GM13976 (cell line): ENCODE results near the gene ZNRF3.

ENCODE experiments used
- DNase-seq: peaks from one replicate; pipeline ENCODE4 v3.0.0; 2012; ENCODE audit warnings: low spot score
- in situ Hi-C: fragments of 300-500 bp; cut with MboI; formaldehyde crosslinking; loops from one replicate; pipeline ENCODE4 v1.12.0; 2022; ENCODE audit warnings: low sequenced_read_pairs, mixed read lengths, inconsistent platforms; ENCODE audit not compliant: unreplicated experiment
- TF ChIP-seq, protein P1 (sequence below): IDR thresholded peaks from 2 replicates; pipeline ENCODE4 v1.5.1; 2012; ENCODE audit warnings: borderline replicate concordance, mild to moderate bottlenecking; ENCODE audit not compliant: insufficient read depth; ENCODE audit errors: extremely low read depth, missing control alignments, control extremely low read depth

ZNRF3 gene

DNA sequence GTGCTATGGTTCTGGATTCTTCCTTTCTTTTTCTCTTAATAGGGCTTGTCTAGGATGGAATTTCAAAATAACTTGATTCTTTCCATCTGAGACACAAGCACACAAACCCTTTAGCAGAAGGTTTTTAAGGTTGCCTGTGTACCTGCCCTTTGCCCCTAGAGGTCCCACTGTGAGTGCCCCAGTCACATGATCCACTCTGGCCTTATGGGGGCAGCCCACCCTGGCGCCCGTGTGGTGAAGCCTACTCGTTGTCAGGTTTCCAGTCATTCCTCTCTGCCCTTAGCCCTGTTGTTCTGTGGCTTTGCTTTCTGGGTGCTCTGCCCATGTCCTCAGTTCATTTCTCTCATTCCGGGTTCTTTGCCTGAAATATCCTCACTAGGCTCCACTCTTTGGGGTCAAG, 51.8 kb downstream of the ZNRF3 start:
- in situ Hi-C loops: no loop called here
- TF ChIP-seq, protein P1, sequence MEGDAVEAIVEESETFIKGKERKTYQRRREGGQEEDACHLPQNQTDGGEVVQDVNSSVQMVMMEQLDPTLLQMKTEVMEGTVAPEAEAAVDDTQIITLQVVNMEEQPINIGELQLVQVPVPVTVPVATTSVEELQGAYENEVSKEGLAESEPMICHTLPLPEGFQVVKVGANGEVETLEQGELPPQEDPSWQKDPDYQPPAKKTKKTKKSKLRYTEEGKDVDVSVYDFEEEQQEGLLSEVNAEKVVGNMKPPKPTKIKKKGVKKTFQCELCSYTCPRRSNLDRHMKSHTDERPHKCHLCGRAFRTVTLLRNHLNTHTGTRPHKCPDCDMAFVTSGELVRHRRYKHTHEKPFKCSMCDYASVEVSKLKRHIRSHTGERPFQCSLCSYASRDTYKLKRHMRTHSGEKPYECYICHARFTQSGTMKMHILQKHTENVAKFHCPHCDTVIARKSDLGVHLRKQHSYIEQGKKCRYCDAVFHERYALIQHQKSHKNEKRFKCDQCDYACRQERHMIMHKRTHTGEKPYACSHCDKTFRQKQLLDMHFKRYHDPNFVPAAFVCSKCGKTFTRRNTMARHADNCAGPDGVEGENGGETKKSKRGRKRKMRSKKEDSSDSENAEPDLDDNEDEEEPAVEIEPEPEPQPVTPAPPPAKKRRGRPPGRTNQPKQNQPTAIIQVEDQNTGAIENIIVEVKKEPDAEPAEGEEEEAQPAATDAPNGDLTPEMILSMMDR: no peak
- no peak for DNase-seq

- in situ Hi-C loops: no loop called here
- no peak for DNase-seq
- TF ChIP-seq, protein P1: no peak
These were observed 52.3 kb downstream of the ZNRF3 start for GRCh38 chr22:28935713-28936112.

DNA sequence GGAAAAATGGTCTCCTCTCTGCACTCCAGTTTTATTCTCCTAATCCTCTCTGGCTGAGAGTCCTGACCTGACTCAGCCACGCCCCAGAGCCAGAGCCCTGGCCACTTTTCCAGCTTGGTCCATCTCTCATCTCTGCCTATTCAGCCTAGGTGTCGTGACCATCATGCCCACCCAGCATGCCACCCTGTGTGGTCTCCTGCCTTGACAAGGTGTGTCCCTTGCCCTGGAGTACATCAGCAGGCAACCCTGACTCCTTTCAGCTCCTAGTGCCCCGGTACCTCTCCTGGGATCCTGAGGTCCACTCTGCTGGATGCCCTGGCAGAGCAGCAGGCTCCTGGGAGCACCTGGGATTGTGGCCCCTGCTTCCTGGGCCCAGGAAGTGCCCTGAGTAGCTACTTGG, 52.8 kb downstream of the ZNRF3 start:
- in situ Hi-C loops: no loop called here
- DNase-seq: no peak
- TF ChIP-seq, protein P1: no peak

DNA sequence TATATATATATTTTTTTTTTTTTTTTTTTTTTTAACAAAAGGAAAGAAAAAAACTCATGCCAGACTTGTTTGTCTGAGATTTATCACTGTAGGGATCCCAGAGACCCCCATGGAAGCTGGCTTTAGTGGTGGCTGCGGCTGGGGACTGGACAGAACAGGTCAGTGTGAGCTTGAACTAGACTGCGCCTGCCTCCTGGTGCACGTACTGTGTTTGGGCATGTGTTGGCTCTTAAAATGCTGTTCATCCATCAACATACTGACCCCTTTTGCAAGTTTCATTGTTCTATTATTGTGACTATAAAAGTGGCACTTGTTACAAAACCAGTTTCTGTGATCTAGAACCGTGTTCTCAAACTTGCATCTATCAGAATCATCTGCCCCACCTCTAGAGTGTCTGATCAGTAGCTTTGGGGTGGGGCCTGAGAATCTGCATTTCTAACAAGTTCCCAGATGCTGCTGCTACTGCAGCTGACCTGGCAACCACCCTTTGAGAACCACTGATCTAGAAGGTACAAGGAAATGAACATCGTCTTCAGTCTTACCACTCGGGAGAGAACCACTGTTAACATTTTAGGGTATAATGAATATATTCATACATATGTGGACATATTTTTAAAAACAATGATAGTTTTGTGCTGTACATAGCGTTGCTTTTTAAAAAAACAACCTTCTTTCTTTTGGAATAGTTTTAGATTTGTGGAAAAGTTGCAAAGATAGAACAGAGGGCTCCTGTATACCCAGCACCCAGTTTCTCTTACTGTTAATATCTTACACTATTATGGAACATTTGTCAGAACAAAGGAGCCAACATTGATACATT, 54.0 kb downstream of the ZNRF3 start:
- no peak for DNase-seq
- in situ Hi-C loops: no loop called here
- TF ChIP-seq, protein P1: no peak

GRCh38 chr22:28938286-28938833, 55.0 kb downstream of the ZNRF3 start:
- in situ Hi-C loops: no loop called here

GRCh38 chr22:28939394-28939793, 56.0 kb downstream of the ZNRF3 start:
- no peak for DNase-seq

More at GRCh38 chr22:28938286-28938833, 55.0 kb downstream of the ZNRF3 start:
- TF ChIP-seq, protein P1: no peak
- no peak for DNase-seq

More at GRCh38 chr22:28939394-28939793, 56.0 kb downstream of the ZNRF3 start:
- in situ Hi-C loops: no loop called here
- TF ChIP-seq, protein P1: no peak
